Nephron (organoid): Measurements from ENCODE around the gene NKTR.

Source experiments
- H3K27ac Mint-ChIP-seq, 3 experiments: 2 replicates each; pipeline ENCODE4 v1.8.0; 2020; ENCODE audit warnings: mixed read lengths in 3 of 3, mild to moderate bottlenecking in 2 of 3, moderate library complexity in 1 of 3
- H3K27me3 Mint-ChIP-seq: 2 replicates; pipeline ENCODE4 v1.8.0; 2021; ENCODE audit warnings: low read depth, mild to moderate bottlenecking, moderate library complexity, mixed read lengths
- H3K36me3 Mint-ChIP-seq: 2 replicates; pipeline ENCODE4 v1.8.0; 2020; ENCODE audit warnings: low read depth, mixed read lengths
- H3K4me1 Mint-ChIP-seq: 2 replicates; pipeline ENCODE4 v1.8.0; 2020; ENCODE audit warnings: mixed read lengths
- H3K4me3 Mint-ChIP-seq, 3 experiments: 2 replicates each; pipeline ENCODE4 v1.8.0; 2020; ENCODE audit warnings: mild to moderate bottlenecking in 3 of 3, mixed read lengths in 3 of 3, moderate library complexity in 2 of 3
- H3K9me3 Mint-ChIP-seq: 2 replicates; pipeline ENCODE4 v1.8.0; 2020; ENCODE audit warnings: mixed read lengths
- TF ChIP-seq, protein P1 (sequence below), 3 experiments: fragments of 200-600 bp; sonication (generic); IDR thresholded peaks; one replicate each; pipeline ENCODE4 v1.5.0; 2021; ENCODE audit warnings: antibody characterized with exemption in 3 of 3; ENCODE audit not compliant: unreplicated experiment in 3 of 3

Gene NKTR

DNA sequence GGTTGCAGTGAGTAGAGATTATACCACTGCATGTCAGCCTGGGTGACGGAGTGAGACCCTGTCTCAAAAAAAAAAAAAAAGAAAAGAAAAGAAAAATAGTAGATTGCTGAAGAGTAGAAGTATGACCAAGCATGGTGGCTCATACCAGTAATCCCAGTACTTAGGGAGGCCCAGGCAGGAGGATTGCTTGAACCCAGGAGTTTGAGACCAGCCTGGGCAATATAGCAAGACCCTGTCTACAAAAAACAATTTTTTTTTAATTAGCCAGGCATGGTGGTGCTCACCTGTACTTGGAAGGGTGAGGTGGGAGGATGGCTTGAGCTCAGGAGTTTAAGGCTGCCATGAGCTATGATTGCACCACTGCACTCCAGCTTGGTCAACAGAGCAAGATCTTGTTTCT, 2.5 kb downstream of the NKTR start:
- TF ChIP-seq, protein P1, sequence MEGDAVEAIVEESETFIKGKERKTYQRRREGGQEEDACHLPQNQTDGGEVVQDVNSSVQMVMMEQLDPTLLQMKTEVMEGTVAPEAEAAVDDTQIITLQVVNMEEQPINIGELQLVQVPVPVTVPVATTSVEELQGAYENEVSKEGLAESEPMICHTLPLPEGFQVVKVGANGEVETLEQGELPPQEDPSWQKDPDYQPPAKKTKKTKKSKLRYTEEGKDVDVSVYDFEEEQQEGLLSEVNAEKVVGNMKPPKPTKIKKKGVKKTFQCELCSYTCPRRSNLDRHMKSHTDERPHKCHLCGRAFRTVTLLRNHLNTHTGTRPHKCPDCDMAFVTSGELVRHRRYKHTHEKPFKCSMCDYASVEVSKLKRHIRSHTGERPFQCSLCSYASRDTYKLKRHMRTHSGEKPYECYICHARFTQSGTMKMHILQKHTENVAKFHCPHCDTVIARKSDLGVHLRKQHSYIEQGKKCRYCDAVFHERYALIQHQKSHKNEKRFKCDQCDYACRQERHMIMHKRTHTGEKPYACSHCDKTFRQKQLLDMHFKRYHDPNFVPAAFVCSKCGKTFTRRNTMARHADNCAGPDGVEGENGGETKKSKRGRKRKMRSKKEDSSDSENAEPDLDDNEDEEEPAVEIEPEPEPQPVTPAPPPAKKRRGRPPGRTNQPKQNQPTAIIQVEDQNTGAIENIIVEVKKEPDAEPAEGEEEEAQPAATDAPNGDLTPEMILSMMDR (IDR thresholded peaks at IDR 0.05; ENCODE audit: unreplicated experiment in 3 of 3), result no peak

DNA sequence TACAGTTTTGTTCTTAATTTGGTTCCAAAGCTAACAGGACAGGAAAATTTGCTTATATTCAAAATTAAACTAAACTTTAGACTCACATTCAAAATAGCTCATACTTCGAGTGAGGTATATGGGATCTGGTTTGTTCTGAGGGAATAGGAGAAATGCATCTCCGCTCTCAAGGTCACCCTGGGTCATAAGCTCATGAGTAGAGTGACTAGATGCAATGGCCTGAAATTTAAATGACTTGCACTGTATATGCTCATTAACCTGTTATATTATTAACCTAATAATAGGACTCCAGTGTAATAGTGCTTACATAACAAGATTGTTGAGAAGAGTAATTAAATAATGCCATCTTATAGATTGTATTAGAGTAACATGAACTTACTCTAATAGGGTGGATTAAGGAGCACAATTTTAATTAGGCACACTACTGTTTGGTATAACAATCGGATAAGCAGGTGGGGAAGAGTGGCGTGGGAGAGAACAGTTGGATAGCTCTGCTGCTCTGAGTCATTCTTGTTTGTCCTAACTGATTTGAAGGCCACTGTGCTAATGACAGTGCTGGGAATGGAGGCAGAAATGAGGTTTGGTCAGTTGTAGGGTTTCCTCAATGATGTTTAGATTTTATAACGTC, 5.2 kb downstream of the NKTR start:
- H3K27ac Mint-ChIP-seq, result peak overlapping the region in 2 of 3 experiments; percentile 3 to 74
- H3K36me3 Mint-ChIP-seq, result peaks cover 62% of the 10 kb centered on the region
- peaks cover 5% of the 10 kb centered on the region for H3K9me3 Mint-ChIP-seq
- H3K27me3 Mint-ChIP-seq, result no peaks in the 10 kb centered on the region
- TF ChIP-seq, protein P1 (IDR thresholded peaks at IDR 0.05; ENCODE audit: unreplicated experiment in 3 of 3), result no peak
- peaks cover 43% of the 10 kb centered on the region for H3K4me1 Mint-ChIP-seq
- peak overlapping the region in 1 of 3 experiments; percentile 12 for H3K4me3 Mint-ChIP-seq

More for the DNA sequence above, 2.5 kb downstream of the NKTR start:
- Mint-ChIP-seq H3K36me3 (peaks cover 39% of the 10 kb centered on the region), H3K27ac (no peak overlapping the region), H3K9me3 (peaks cover 5% of the 10 kb centered on the region), H3K4me3 (no peak overlapping the region), H3K27me3 (no peaks in the 10 kb centered on the region), H3K4me1 (peaks cover 31% of the 10 kb centered on the region)

DNA sequence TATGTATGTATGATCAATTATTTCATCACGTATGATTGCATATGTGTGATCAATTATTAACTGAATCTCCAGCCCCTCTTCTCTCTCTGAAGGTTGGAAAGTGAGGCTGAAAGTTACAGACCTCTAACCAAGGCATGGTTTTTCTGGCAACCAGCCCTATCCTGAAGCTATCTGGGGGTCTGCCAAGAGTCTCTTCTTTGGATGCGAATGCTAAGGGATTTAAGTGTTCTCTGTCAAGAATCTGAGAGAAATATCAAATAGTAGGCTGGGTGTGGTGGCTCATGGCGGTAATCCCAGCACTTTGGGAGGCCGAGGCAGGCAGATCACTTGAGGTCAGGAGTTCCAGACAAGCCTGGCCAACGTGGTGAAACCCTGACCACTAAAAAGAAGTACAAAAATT, 8.1 kb downstream of the NKTR start:
- Mint-ChIP-seq H3K27me3 (no peaks in the 10 kb centered on the region), H3K4me3 (no peak overlapping the region), H3K27ac (peak overlapping the region in 1 of 3 experiments; percentile 9), H3K36me3 (peaks cover 64% of the 10 kb centered on the region), H3K9me3 (peaks cover 5% of the 10 kb centered on the region), H3K4me1 (peaks cover 47% of the 10 kb centered on the region)
- TF ChIP-seq, protein P1 (IDR thresholded peaks at IDR 0.05; ENCODE audit: unreplicated experiment in 3 of 3), result no peak

DNA sequence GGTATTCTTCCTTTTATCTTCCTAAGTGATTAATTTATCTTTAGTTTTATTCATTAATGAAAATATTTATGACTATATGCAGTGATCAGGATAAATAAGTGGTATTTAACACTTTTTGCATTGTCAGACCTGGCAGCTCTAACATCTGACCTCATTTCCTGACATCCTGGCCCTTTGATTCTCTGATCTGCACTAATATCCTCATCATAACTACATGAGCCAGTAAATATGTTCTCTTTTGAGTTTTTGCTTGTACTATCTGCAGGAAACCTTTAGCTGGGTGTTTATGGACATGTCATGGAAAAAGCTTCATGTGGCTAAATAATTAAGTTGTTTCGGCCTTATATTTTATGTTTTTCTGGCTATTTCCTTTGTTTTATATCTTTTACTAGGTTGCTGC, 10.5 kb downstream of the NKTR start:
- no peaks in the 10 kb centered on the region for H3K27me3 Mint-ChIP-seq
- H3K4me3 Mint-ChIP-seq, result no peak overlapping the region
- H3K4me1 Mint-ChIP-seq, result peaks cover 46% of the 10 kb centered on the region
- no peaks in the 10 kb centered on the region for H3K9me3 Mint-ChIP-seq
- no peak overlapping the region for H3K27ac Mint-ChIP-seq
- TF ChIP-seq, protein P1 (IDR thresholded peaks at IDR 0.05; ENCODE audit: unreplicated experiment in 3 of 3), result no peak
- peaks cover 53% of the 10 kb centered on the region for H3K36me3 Mint-ChIP-seq

DNA sequence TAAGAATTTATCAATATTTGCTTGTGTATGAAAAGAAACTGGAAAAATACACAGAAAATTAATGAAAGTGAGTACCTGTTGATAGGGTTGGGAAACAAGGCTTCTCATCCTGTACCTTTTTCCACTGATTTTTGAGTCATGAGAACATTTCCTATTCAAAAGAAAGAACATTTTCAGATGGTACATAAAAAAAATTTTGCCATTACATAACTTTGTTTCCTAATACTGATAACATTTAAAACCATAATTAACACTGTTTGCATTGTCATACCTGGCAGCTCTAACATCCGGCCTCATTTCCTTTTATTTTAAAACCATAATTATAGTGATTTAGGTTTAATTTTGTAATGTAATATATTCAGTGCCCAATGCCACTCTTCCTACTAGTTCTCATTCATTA, 11.7 kb downstream of the NKTR start:
- TF ChIP-seq, protein P1 (IDR thresholded peaks at IDR 0.05; ENCODE audit: unreplicated experiment in 3 of 3), result no peak
- no peak overlapping the region for H3K27ac Mint-ChIP-seq
- H3K9me3 Mint-ChIP-seq, result no peaks in the 10 kb centered on the region
- peaks cover 46% of the 10 kb centered on the region for H3K36me3 Mint-ChIP-seq
- H3K4me3 Mint-ChIP-seq, result no peak overlapping the region
- no peaks in the 10 kb centered on the region for H3K27me3 Mint-ChIP-seq
- peaks cover 43% of the 10 kb centered on the region for H3K4me1 Mint-ChIP-seq

DNA sequence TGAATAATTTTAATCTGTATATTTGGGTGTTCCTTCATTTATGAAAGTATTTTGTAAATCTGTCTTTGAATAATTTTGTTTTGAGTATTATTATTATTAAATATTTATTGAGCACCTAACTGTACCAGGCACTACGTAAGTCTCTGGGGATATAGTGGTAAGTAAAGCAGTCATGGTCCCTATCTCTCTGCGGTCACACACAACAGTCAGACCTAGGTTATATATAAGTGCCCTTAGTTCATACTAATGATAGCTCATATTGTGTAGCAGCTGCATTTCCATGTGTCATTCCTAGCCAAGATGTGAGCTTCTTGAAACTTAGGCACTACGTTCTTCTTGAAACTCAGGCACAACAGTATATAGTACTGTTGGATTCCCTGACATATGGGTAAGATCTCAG, 12.4 kb downstream of the NKTR start:
- Mint-ChIP-seq H3K4me3 (no peak overlapping the region), H3K9me3 (no peaks in the 10 kb centered on the region), H3K4me1 (peaks cover 42% of the 10 kb centered on the region), H3K27ac (no peak overlapping the region), H3K27me3 (no peaks in the 10 kb centered on the region), H3K36me3 (peaks cover 43% of the 10 kb centered on the region)
- TF ChIP-seq, protein P1 (IDR thresholded peaks at IDR 0.05; ENCODE audit: unreplicated experiment in 3 of 3), result no peak
